Transverse colon (tissue), 4 donors: ENCODE measurements around the gene MRPL39. TPM values are rescaled to one million over a fixed set of nuclear protein-coding genes. Genes with fewer than 3 reads are reported as not detected.

Source experiments
- DNase-seq: peaks from one replicate; pipeline ENCODE4 v3.0.0-alpha.2; 2019
- H3K27ac ChIP-seq, 4 donors: fragments of 200-600 bp; sonication (generic); 2 replicates each; pipeline ENCODE4 v1.5.1; 2016 to 2018; ENCODE audit warnings: inconsistent platforms in 4 of 4
- H3K27me3 ChIP-seq: fragments of 200-600 bp; sonication (generic); 2 replicates; pipeline ENCODE4 v1.5.1; 2017; ENCODE audit warnings: inconsistent platforms
- H3K36me3 ChIP-seq, 4 donors: fragments of 200-600 bp; sonication (generic); 2 replicates each; pipeline ENCODE4 v1.5.1; 2017 to 2019; ENCODE audit warnings: inconsistent platforms in 4 of 4
- H3K4me1 ChIP-seq, 4 donors: fragments of 200-600 bp; sonication (generic); 2 replicates each; pipeline ENCODE4 v1.5.1; 2017 to 2020; ENCODE audit warnings: inconsistent platforms in 4 of 4
- H3K4me3 ChIP-seq, 4 donors: fragments of 200-600 bp; sonication (generic); 1 replicate in 1 of 4; 2 replicates in 3 of 4; pipeline versions ENCODE4 v1.5.1 to v1.6.1; 2017 to 2019; ENCODE audit warnings: inconsistent platforms in 4 of 4
- H3K9me3 ChIP-seq, 2 donors: fragments of 200-600 bp; sonication (generic); 2 replicates each; pipeline ENCODE4 v1.5.1; 2017 to 2019; ENCODE audit warnings: inconsistent platforms in 2 of 2
- CTCF ChIP-seq, 5 experiments: fragments of 200-600 bp in 3 of 5; fragments of 450-650 bp in 2 of 5; sonication (generic) in 3 of 5; IDR thresholded peaks; 1 replicate in 2 of 5; 2 replicates in 3 of 5; pipeline ENCODE4 v1.5.1; 2016 to 2017; ENCODE audit warnings: antibody characterized with exemption in 5 of 5, inconsistent platforms in 3 of 5, mild to moderate bottlenecking in 2 of 5, moderate library complexity in 1 of 5
- EP300 ChIP-seq: sonication (generic); formaldehyde crosslinking; IDR thresholded peaks from one replicate; pipeline ENCODE4 v1.6.1; 2017; ENCODE audit warnings: antibody characterized with exemption, low read depth
- POLR2A ChIP-seq: fragments of 450-650 bp; IDR thresholded peaks from one replicate; pipeline ENCODE4 v1.6.1; 2016; ENCODE audit warnings: antibody characterized with exemption, mild to moderate bottlenecking, moderate library complexity
- POLR2AphosphoS5 ChIP-seq, 3 donors: sonication (generic); formaldehyde crosslinking; IDR thresholded peaks; one replicate each; pipeline ENCODE4 v1.6.1; 2016; ENCODE audit warnings: antibody characterized with exemption in 3 of 3
- WGBS, 2 donors: methylation state at CpG; one replicate each; pipeline ENCODE4 v1.1.5; 2018; ENCODE audit warnings: low coverage in 1 of 2; 5-methylcytosine and 5-hydroxymethylcytosine counted together
- in situ Hi-C, 4 donors: fragments of 200-750 bp; cut with MboI; loops; one replicate each; pipeline versions ENCODE4 v1.15.0 to v1.15.1; 2017; ENCODE audit warnings: low sequenced_read_pairs in 3 of 4, low pct_ligation_motif_present in 1 of 4, low pct_unique_long_range_greater_than_20kb in 1 of 4
- intact Hi-C: fragments of 100-400 bp; cut with DNase I; formaldehyde crosslinking; loops from one replicate; pipeline ENCODE4 v1.15.1; 2023; ENCODE audit warnings: low total_unique reads
- total RNA-seq, 4 donors: library from RNA; depleted of rRNA; stranded (reverse); fragments of >200 nt; gene quantifications; one replicate each; pipeline ENCODE4 v1.1.0, GENCODE V29; 2016

The MRPL39 gene
- total RNA-seq, 4 donors from 2014 or later = 10.1 to 16.8 (median 14.9) TPM; not detected in 1

GRCh38 chr21:25639551-25640201, 32.4 kb upstream of the MRPL39 start:
- Histone ChIP-seq H3K4me3 (peak overlapping the region; percentile 48 to 66 (median 50)), H3K9me3 (no peaks in the 10 kb centered on the region), H3K27ac (peak overlapping the region; percentile 62 to 83 (median 77)), H3K4me1 (peaks cover 0 to 15% (median 5%) of the 10 kb centered on the region in 4 donors), H3K27me3 (peaks cover 41% of the 10 kb centered on the region), H3K36me3 (no peaks in the 10 kb centered on the region)
- TF ChIP-seq CTCF (IDR thresholded peaks at IDR 0.05) (peak in 2 of 5 experiments; percentile 10 to 37), POLR2A (no peak)
- intact Hi-C loops (no loop called here), in situ Hi-C loops (no loop called here)
- 5% methylated on average over 37 of the region's 40 CpGs; no CpG with 5 or more reads in 1 of the 2 donors for WGBS, 2 donors
- DNase-seq = peak; percentile 33

GRCh38 chr21:25638660-25639550, 31.6 kb upstream of the MRPL39 start, which contains the start of gene JAM2:
TSS of gene JAM2 (plus strand) at chr21:25639258. CDS start at chr21:25639822, 564 bp downstream.
- intact Hi-C loops (no loop called here), in situ Hi-C loops (no loop called here)
- DNase-seq = peak; percentile 15
- Histone ChIP-seq H3K27me3 (peaks cover 41% of the 10 kb centered on the region), H3K36me3 (no peaks in the 10 kb centered on the region), H3K4me3 (peak within 1 kb of the TSS; percentile 48 to 66 (median 50)), H3K9me3 (no peaks in the 10 kb centered on the region), H3K4me1 (peaks cover 0 to 15% (median 5%) of the 10 kb centered on the region in 4 donors), H3K27ac (peak within 1 kb of the TSS; percentile 62 to 83 (median 77))
- 1 to 3% methylated on average over 6 to 28 of the region's 41 CpGs for WGBS, 2 donors
- TF ChIP-seq POLR2A = no peak
- peak in 1 of 3 donors; percentile 31 for TF ChIP-seq POLR2AphosphoS5 (IDR thresholded peaks at IDR 0.05)
- TF ChIP-seq EP300 = no peak
- TF ChIP-seq CTCF (IDR thresholded peaks at IDR 0.05) = no peak

GRCh38 chr21:25637851-25638659, 30.8 kb upstream of the MRPL39 start:
- Histone ChIP-seq H3K27ac (peak overlapping the region in 3 of 4 donors; percentile 62 to 83 (median 81)), H3K4me1 (peaks cover 0 to 15% (median 5%) of the 10 kb centered on the region in 4 donors), H3K27me3 (peaks cover 41% of the 10 kb centered on the region), H3K9me3 (no peaks in the 10 kb centered on the region), H3K4me3 (no peak overlapping the region), H3K36me3 (no peaks in the 10 kb centered on the region)
- no peak for DNase-seq
- intact Hi-C loops (no loop called here), in situ Hi-C loops (no loop called here)
- 56 to 58% methylated on average over 5 of the region's 5 CpGs for WGBS, 2 donors
- TF ChIP-seq POLR2AphosphoS5 (IDR thresholded peaks at IDR 0.05) (no peak), CTCF (IDR thresholded peaks at IDR 0.05) (no peak), POLR2A (no peak), EP300 (no peak)
